HG03064 (cell line): ENCODE data around the gene PRKD1.
A peak's percentile ranks its signal among the peaks of the same experiment; 100 is the strongest.
"Not testable (repeated sequence)": the region's sequence is repeated elsewhere in the genome, so short reads cannot be mapped to it uniquely, and the experiment has no call there.

Experiments used
- ATAC-seq: cut with Tn5 transposase; IDR thresholded peaks from one replicate; pipeline ENCODE4 v1.9.1; 2021; ENCODE audit warnings: low read depth; ENCODE audit not compliant: unreplicated experiment

The PRKD1 gene

GRCh38 chr14:29905543-29905942 lies 22.1 kb downstream of the PRKD1 start:
- ATAC-seq: no peak

GRCh38 chr14:29900609-29901350 lies 26.9 kb downstream of the PRKD1 start:
- no peak for ATAC-seq

- ATAC-seq: no peak
These were observed 29.2 kb downstream of the PRKD1 start for GRCh38 chr14:29898470-29898869.

GRCh38 chr14:29897181-29897580 lies 30.5 kb downstream of the PRKD1 start:
- no peak for ATAC-seq

GRCh38 chr14:29896354-29896821 lies 31.3 kb downstream of the PRKD1 start:
- no peak for ATAC-seq

- no peak for ATAC-seq
These were observed 32.0 kb downstream of the PRKD1 start for GRCh38 chr14:29895591-29896083.

GRCh38 chr14:29893989-29894388 lies 33.7 kb downstream of the PRKD1 start:
- no peak for ATAC-seq

- ATAC-seq: no peak
These were observed 35.3 kb downstream of the PRKD1 start for GRCh38 chr14:29892327-29892726.

- no peak for ATAC-seq
These were observed 41.7 kb downstream of the PRKD1 start for GRCh38 chr14:29885988-29886387.

GRCh38 chr14:29868000-29868399 lies 59.6 kb downstream of the PRKD1 start:
- no peak for ATAC-seq

GRCh38 chr14:29865299-29865698 lies 62.3 kb downstream of the PRKD1 start:
- no peak for ATAC-seq

- ATAC-seq: no peak
These were observed 65.7 kb downstream of the PRKD1 start for GRCh38 chr14:29861996-29862395.

GRCh38 chr14:29858299-29858698 lies 69.3 kb downstream of the PRKD1 start:
- peak; percentile 72 for ATAC-seq

- peak; percentile 68 for ATAC-seq
These were observed 70.1 kb downstream of the PRKD1 start for GRCh38 chr14:29857551-29857950.

GRCh38 chr14:29856516-29856915 lies 71.1 kb downstream of the PRKD1 start:
- no peak for ATAC-seq

GRCh38 chr14:29853691-29854090 lies 74.0 kb downstream of the PRKD1 start:
- ATAC-seq: not testable (repeated sequence)

GRCh38 chr14:29853272-29853671 lies 74.4 kb downstream of the PRKD1 start:
- no peak for ATAC-seq

- ATAC-seq: no peak
These were observed 76.2 kb downstream of the PRKD1 start for GRCh38 chr14:29851397-29851796.

GRCh38 chr14:29847056-29847380 lies 80.6 kb downstream of the PRKD1 start:
- ATAC-seq: no peak

- no peak for ATAC-seq
These were observed 81.2 kb downstream of the PRKD1 start for GRCh38 chr14:29846339-29847055.

- no peak for ATAC-seq
These were observed 83.7 kb downstream of the PRKD1 start for GRCh38 chr14:29843981-29844380.

- no peak for ATAC-seq
These were observed 85.4 kb downstream of the PRKD1 start for GRCh38 chr14:29842228-29842627.
